Measurements from ENCODE around the gene BLOC1S2. TPM values are rescaled to one million over a fixed set of nuclear protein-coding genes. Genes with fewer than 3 reads are reported as not detected.

BLOC1S2 gene
- total RNA-seq = 10 to 100 TPM; 45.0 to 45.7 TPM

DNA sequence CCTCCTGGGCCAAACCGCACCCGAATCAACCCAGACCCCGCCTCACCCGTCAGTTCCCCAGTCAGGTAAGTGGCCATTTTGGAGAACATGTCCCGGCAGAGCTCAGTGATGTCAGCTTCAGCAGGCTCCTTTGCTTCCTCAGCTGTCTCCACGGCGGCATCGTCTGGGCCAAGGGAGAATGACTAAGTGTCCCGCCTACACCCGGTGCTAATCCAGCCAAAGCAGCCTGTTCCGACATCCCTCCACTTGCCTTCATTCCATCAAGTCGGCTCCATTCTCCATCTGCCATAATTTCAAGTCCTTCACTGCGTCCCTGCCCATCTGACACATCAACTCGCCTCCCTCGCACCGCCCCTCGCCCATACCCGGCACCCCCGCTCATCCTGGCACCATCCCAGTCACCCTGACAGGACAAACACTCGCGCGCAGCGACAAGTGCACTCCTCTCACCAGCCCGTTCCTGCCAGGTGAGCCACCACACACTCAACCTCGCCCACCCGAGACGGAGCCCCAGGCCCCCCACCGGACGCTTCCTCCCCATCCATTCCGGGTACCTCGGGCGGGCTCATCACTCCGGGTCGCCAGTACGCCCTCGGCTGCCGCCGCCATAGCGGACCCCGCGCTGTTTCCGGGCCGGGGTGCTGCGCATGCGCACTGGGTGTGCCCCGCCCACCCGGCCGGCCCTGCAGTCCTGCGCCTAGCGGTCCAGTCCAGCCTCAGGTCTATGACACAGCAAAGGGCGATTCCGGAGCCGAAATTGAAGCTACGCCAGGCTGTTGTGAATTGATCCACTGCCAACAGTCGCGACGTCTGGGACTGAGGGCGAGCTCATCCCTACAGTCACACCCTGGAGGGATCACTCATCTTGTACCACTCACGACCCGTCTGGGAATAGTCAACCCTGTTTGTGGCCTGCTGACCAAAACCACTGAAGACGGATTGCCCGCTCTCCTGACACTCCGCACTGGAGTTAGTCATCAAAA, at the start of gene BLOC1S2:
Gene BLOC1S2, minus strand, starts transcription at position 630 of the 983 bp plus-strand sequence. Its CDS starts 21 bp downstream, at position 609.
- intact Hi-C loops (cut with DNase I, micrococcal nuclease) = loop anchor here (1.0 to 2.0 kb wide), 10 partner anchors 19 to 626 kb away; partner anchors contain the start of genes CWF19L1 (in 2 of the 2), CHUK (in 1 of the 2), COX15 (in 1 of the 2) and CUTC (in 1 of the 2)
- Mint-ChIP-seq H3K27me3 (no peaks in the 10 kb centered on the region), H3K36me3 (ENCODE audit: low read depth) (peaks cover 15% of the 10 kb centered on the region), H3K4me3 (peak within 1 kb of the TSS; percentile 100), H3K9me3 (ENCODE audit: low read depth) (no peaks in the 10 kb centered on the region), H3K27ac (peak within 1 kb of the TSS; percentile 100), H3K4me1 (peaks cover 24% of the 10 kb centered on the region)
- ATAC-seq (peak; percentile 89), DNase-seq (peak; percentile 91)
- ChIA-PET POLR2A (interaction anchor here (0.7 to 1.0 kb wide), 2 partner anchors 19 to 58 kb away, joined by 4 to 5 read pairs; partner anchors contain the start of gene CWF19L1), CTCF (no interaction called here)

DNA sequence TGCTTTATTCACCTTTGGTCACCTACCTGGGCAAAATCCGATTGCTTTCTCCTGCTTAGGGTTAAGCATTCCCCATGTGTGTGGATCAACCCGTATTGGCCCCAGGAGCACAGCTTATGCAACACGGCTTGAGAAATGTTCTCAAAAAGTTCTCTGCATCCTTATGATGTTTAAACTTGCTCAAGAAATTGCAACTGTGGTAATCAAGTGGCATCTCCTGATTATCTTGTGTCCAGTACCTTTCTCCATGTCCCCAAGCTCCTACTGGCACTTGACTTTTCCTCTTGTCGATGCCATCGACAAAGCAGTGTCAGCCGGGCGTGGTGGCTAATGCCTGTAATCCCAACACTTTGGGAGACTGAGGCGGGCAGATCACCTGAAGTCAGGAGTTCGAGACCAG, 48.3 kb upstream of the BLOC1S2 start:
- intact Hi-C loops (cut with DNase I, micrococcal nuclease) = no loop called here
- CTCF ChIA-PET = interaction anchor here (0.5 to 21.1 kb wide), 6 partner anchors 10 to 184 kb away, joined by 3 to 236 read pairs (median 3); no protein-coding TSS in a partner anchor
- Mint-ChIP-seq H3K4me3 (no peak overlapping the region), H3K27ac (no peak overlapping the region), H3K27me3 (peaks cover 1% of the 10 kb centered on the region), H3K36me3 (ENCODE audit: low read depth) (no peaks in the 10 kb centered on the region), H3K4me1 (no peaks in the 10 kb centered on the region), H3K9me3 (ENCODE audit: low read depth) (no peaks in the 10 kb centered on the region)
- ATAC-seq (no peak), DNase-seq (no peak)
- POLR2A ChIA-PET = no interaction called here

DNA sequence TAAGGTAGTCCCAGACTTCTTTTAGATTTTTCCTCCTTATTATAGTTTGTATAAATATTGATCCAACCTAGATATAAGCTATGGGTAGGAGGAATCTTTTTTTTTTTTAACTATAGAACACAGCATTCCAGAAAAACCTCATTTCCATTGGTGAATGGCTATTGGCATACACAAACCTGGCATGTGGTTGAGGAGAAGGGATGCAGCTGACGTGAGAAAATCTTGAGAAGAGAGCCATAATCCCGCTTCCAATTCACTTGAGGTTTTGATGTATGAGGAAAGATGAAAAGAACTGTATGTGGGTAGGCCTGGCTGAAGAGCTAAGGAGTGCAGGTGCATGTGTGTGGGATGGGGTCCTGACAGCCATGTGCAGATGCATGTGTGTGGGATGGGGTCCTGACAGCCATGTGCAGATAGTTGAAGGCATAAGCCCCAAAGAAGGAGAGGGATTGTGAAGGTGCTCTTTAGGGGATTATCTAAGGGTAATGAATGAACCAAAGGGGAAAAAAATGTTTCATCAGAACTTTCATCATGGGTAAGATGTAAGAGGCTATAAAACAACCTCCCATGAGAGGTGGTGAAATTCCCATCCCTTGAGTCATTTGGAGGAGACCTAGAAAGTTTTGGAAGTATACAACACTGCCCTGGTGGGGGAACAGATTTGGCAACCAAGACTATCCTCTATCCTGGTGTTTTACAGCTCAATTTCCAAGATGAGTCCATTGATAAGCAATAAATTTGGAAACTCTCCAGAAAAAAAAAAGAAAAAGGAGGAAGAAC, 47.4 kb upstream of the BLOC1S2 start:
- H3K36me3 Mint-ChIP-seq (ENCODE audit: low read depth) = no peaks in the 10 kb centered on the region
- ATAC-seq (no peak), DNase-seq (no peak)
- H3K27ac Mint-ChIP-seq = no peak overlapping the region
- CTCF ChIA-PET = interaction anchor here (0.5 to 21.1 kb wide), 7 partner anchors 16 to 209 kb away, joined by 3 to 236 read pairs (median 3); no protein-coding TSS in a partner anchor
- POLR2A ChIA-PET = no interaction called here
- H3K4me3 Mint-ChIP-seq = no peak overlapping the region
- intact Hi-C loops (cut with DNase I, micrococcal nuclease) = no loop called here
- no peaks in the 10 kb centered on the region for H3K9me3 Mint-ChIP-seq (ENCODE audit: low read depth)
- H3K27me3 Mint-ChIP-seq = peaks cover 4% of the 10 kb centered on the region
- no peaks in the 10 kb centered on the region for H3K4me1 Mint-ChIP-seq

DNA sequence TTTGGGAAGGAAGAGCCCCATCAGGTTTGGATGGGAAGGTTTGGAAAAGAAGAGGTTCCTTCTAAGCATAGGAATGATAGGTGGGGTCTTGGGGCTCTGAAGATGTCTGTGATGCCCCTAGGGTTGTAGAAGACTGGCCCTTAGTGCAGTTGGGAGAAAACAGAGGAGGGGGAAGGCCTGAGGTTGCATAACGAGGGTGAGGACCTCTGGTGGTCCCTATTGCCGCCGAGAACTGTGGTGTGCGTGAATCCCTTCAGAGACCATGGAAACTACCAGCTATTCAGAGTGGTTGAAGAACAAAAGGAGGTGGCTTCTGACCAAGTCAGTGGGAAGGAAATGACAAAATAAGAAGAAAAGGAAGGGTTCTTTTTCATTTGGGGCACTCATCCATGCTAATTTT, 46.6 kb upstream of the BLOC1S2 start:
- POLR2A ChIA-PET = no interaction called here
- H3K36me3 Mint-ChIP-seq (ENCODE audit: low read depth) = no peaks in the 10 kb centered on the region
- H3K9me3 Mint-ChIP-seq (ENCODE audit: low read depth) = no peaks in the 10 kb centered on the region
- CTCF ChIA-PET = interaction anchor here (0.6 to 21.1 kb wide), 3 partner anchors 98 to 176 kb away, joined by 3 to 236 read pairs (median 3); no protein-coding TSS in a partner anchor
- no peak overlapping the region for H3K27ac Mint-ChIP-seq
- H3K4me1 Mint-ChIP-seq = no peaks in the 10 kb centered on the region
- H3K4me3 Mint-ChIP-seq = no peak overlapping the region
- intact Hi-C loops (cut with DNase I, micrococcal nuclease) = no loop called here
- no peak for DNase-seq
- H3K27me3 Mint-ChIP-seq = peaks cover 4% of the 10 kb centered on the region
- ATAC-seq = no peak

DNA sequence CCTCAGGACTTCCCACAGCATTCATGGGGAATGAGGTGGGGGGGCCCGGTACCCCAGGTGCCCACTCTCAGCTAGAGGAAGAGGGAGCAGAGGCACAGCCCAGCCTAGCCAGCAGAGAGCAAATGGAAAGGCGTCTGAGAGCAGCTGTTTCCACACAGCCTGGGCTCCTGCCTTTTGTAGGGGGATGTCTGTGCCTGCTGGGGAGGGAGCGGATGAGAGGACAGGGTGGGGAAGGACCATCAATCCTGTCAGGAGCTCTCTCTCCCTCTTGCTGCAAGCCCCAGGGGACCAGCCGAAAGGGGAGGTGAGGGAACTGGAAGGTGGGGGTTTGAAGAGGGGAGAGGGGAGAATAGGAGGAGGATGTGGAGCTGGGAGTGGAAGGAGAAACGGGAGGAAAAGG, 43.6 kb upstream of the BLOC1S2 start, which contains the start of gene PKD2L1:
Gene PKD2L1, minus strand, starts transcription at position 150 of the 400 bp plus-strand sequence. Its CDS starts 125 bp downstream, at position 25.
- peaks cover 13% of the 10 kb centered on the region for H3K4me1 Mint-ChIP-seq

DNA sequence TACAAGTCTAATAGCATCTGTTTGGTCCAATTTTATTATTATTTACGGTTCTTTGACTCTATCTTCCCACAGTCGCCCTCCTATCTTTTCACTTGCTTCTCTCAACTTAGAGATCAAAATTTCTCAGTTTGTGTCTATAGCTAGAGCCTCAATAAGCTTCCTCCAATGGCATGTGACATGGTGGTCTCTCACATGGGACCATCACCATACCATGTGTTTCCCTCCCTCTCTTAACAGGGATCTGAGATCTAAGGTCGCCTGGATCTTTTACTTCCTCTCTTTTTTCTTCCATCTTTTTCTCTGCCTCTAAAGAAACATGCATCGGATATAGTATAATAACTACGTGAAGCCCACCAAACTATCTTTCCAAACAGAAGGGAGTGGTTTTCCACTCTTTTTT, 41.7 kb upstream of the BLOC1S2 start:
- peaks cover 4% of the 10 kb centered on the region for H3K27me3 Mint-ChIP-seq
- intact Hi-C loops (cut with DNase I, micrococcal nuclease) = no loop called here
- DNase-seq (no peak), ATAC-seq (no peak)
- peaks cover 13% of the 10 kb centered on the region for H3K4me1 Mint-ChIP-seq
- ChIA-PET POLR2A (no interaction called here), CTCF (interaction anchor here (1.2 to 2.4 kb wide), 3 partner anchors 103 to 110 kb away, joined by 3 to 7 read pairs (median 4); no protein-coding TSS in a partner anchor)
- no peaks in the 10 kb centered on the region for H3K36me3 Mint-ChIP-seq (ENCODE audit: low read depth)
- no peak overlapping the region for H3K27ac Mint-ChIP-seq
- H3K9me3 Mint-ChIP-seq (ENCODE audit: low read depth) = no peaks in the 10 kb centered on the region
- no peak overlapping the region for H3K4me3 Mint-ChIP-seq

More for the DNA sequence above, 43.6 kb upstream of the BLOC1S2 start, which contains the start of gene PKD2L1:
- Mint-ChIP-seq H3K36me3 (ENCODE audit: low read depth) (no peaks in the 10 kb centered on the region), H3K27ac (no peak within 1 kb of the TSS), H3K27me3 (peaks cover 4% of the 10 kb centered on the region), H3K9me3 (ENCODE audit: low read depth) (no peaks in the 10 kb centered on the region), H3K4me3 (no peak within 1 kb of the TSS)
- ChIA-PET POLR2A (no interaction called here), CTCF (interaction anchor here (0.8 to 1.6 kb wide), 6 partner anchors 10 to 182 kb away, joined by 3 to 5 read pairs (median 3); no protein-coding TSS in a partner anchor)
- DNase-seq (no peak), ATAC-seq (no peak)
- intact Hi-C loops (cut with DNase I, micrococcal nuclease) = no loop called here

DNA sequence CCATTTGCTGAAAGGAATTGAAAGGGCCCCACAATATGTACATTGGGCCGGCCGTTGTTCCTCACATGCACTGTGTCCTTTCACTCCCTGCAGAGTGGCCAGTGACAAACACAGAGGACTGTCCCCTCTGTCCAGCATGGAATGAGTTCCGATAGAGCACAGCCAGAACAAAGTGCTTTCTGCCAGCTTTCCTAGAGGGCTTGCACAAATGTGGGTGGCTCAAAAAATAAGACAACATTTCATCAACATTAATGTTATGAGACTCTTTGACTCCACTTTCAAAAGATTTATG, 41.2 kb upstream of the BLOC1S2 start:
- CTCF ChIA-PET = interaction anchor here (0.9 to 2.4 kb wide), 4 partner anchors 11 to 111 kb away, joined by 3 to 7 read pairs (median 4); no protein-coding TSS in a partner anchor
- POLR2A ChIA-PET = interaction anchor here (1.2 kb wide), 1 partner anchor 43 kb away, joined by 3 read pairs; no protein-coding TSS in a partner anchor
- H3K4me3 Mint-ChIP-seq = no peak overlapping the region
- H3K27ac Mint-ChIP-seq = no peak overlapping the region
- ATAC-seq = no peak
- no peaks in the 10 kb centered on the region for H3K9me3 Mint-ChIP-seq (ENCODE audit: low read depth)
- intact Hi-C loops (cut with DNase I, micrococcal nuclease) = no loop called here
- no peaks in the 10 kb centered on the region for H3K36me3 Mint-ChIP-seq (ENCODE audit: low read depth)
- DNase-seq = no peak
- peaks cover 13% of the 10 kb centered on the region for H3K4me1 Mint-ChIP-seq
- H3K27me3 Mint-ChIP-seq = peaks cover 4% of the 10 kb centered on the region

DNA sequence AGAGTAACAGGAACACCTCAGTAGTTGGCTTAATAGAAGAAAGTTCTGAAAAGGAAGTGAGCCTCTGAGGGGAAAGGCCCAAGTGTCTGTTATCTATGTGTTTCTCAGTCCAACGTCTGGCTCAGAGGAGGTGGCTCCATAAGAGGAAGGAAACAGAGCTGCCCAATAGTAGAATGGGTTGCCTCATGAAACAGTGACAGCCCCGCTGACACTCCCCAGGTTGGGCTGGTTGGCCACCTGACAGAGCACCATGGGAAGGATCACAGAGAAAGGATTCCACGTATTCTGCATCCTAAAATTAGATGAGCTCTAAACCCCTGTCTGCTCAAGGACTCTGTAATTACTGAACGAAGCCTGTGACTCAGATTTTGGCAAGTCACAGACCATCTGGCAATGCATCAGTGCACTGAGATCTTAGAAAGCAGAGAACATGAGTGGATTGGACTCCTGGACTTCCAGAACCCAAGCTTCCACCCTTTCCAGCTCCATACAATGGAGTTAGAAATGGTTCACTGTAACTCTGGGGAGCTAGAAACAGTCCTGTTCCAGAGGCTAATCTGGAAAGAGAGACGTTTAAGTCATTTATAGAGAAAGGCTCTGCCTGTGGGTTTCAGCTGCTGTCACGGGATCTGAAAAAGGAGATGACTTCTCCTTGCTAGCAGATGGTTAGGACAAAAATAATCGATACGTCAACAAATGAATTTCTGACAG, 40.7 kb upstream of the BLOC1S2 start:
- Mint-ChIP-seq H3K9me3 (ENCODE audit: low read depth) (no peaks in the 10 kb centered on the region), H3K27ac (peak overlapping the region; percentile 43)

DNA sequence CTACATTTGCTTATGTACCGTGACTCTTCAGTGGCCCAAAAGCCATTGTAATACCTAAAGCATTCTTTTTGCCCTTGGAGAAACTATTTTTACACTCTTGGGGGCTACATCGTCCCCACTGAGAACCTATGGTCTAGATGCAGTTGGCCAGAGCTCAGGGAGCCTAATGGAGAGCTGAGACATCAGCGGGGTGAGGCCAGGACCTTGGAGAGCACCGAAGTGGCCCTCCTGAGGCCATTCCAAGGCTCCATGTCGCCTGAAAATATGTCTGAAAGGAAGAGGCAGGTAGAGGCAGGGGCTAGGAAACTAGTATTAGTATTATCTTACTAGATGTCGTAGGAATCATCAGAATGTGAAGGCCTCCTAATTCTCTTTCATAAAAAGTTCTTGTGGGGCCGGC, 38.7 kb upstream of the BLOC1S2 start:
- CTCF ChIA-PET = interaction anchor here (0.7 to 1.7 kb wide), 3 partner anchors 14 to 211 kb away, joined by 3 to 5 read pairs (median 4); no protein-coding TSS in a partner anchor
- no peaks in the 10 kb centered on the region for H3K36me3 Mint-ChIP-seq (ENCODE audit: low read depth)
- H3K27me3 Mint-ChIP-seq = peaks cover 3% of the 10 kb centered on the region
- H3K9me3 Mint-ChIP-seq (ENCODE audit: low read depth) = no peaks in the 10 kb centered on the region
- POLR2A ChIA-PET = no interaction called here
- no peak for DNase-seq
- H3K4me3 Mint-ChIP-seq = no peak overlapping the region
- no peak for ATAC-seq
- intact Hi-C loops (cut with DNase I, micrococcal nuclease) = no loop called here
- no peak overlapping the region for H3K27ac Mint-ChIP-seq
- peaks cover 13% of the 10 kb centered on the region for H3K4me1 Mint-ChIP-seq

More for the DNA sequence above, 40.7 kb upstream of the BLOC1S2 start:
- H3K4me3 Mint-ChIP-seq = no peak overlapping the region
- intact Hi-C loops (cut with DNase I, micrococcal nuclease) = no loop called here
- H3K4me1 Mint-ChIP-seq = peaks cover 13% of the 10 kb centered on the region
- DNase-seq (peak; percentile 65), ATAC-seq (peak; percentile 98)
- CTCF ChIA-PET = interaction anchor here (0.5 to 2.4 kb wide), 6 partner anchors 10 to 236 kb away, joined by 3 to 7 read pairs (median 4); no protein-coding TSS in a partner anchor
- H3K36me3 Mint-ChIP-seq (ENCODE audit: low read depth) = no peaks in the 10 kb centered on the region
- H3K27me3 Mint-ChIP-seq = peaks cover 4% of the 10 kb centered on the region
- POLR2A ChIA-PET = interaction anchor here (1.2 kb wide), 1 partner anchor 44 kb away, joined by 3 read pairs; no protein-coding TSS in a partner anchor

DNA sequence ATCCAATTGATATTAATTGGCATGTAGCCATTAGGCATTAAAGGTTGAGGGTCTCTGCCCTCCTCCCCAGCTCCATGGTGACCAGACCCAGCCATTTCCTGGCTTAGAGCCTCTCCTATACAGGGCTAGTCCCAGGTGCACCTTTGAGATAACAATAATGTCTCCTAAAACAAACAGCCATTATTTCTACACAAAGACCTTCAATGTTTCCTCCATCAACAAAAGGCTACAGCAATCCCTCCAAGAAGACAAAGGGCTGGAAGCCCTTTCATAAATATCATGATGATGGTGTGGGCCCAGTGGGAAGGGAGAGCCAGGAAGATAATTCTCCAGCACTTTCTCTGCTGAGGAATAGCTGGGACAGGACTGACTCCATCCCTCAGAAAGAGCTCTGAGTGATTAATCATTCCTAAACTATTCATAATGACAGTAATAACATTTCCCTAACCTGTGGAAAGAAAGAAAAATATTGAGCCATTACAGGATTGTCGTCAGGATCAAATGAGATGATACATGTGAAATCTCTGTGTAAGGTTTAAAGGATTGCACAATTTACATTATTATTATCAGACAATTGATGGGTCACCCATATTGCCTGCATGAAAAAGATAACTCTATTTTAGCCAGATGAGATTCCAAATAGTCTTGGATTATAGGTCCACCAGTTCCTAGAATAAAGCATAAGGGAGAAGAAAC, 33.4 kb upstream of the BLOC1S2 start:
- no peaks in the 10 kb centered on the region for H3K36me3 Mint-ChIP-seq (ENCODE audit: low read depth)
- intact Hi-C loops (cut with DNase I, micrococcal nuclease) = no loop called here
- DNase-seq (no peak), ATAC-seq (no peak)
- no peak overlapping the region for H3K4me3 Mint-ChIP-seq
- no peaks in the 10 kb centered on the region for H3K9me3 Mint-ChIP-seq (ENCODE audit: low read depth)
- H3K4me1 Mint-ChIP-seq = no peaks in the 10 kb centered on the region
- ChIA-PET POLR2A (interaction anchor here (0.7 kb wide), 1 partner anchor 53 kb away, joined by 4 read pairs; no protein-coding TSS in a partner anchor), CTCF (no interaction called here)
- H3K27ac Mint-ChIP-seq = no peak overlapping the region
- H3K27me3 Mint-ChIP-seq = peaks cover 12% of the 10 kb centered on the region
